ENCODE data around the gene CENPA.

DNA sequence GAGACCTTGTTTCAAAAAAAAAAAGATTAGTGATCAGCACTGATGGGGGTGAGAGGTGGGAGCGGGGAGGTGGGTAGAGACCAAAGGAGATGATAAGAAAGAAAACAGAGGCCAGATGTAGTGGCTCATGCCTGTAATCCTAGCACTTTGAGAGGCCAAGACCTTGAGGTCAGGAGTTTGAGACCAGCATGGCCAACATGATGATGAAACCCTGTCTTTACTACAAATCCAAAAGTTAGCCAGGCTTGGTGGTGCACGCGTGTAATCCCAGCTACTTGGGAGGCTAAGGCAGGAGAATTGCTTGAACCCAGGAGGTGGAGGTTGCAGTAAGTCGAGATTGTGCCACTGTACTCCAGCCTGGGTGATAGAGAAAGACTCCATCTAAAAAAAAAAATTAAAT is 31.3 kb upstream of the CENPA start:
- TF ChIP-seq, protein P1, sequence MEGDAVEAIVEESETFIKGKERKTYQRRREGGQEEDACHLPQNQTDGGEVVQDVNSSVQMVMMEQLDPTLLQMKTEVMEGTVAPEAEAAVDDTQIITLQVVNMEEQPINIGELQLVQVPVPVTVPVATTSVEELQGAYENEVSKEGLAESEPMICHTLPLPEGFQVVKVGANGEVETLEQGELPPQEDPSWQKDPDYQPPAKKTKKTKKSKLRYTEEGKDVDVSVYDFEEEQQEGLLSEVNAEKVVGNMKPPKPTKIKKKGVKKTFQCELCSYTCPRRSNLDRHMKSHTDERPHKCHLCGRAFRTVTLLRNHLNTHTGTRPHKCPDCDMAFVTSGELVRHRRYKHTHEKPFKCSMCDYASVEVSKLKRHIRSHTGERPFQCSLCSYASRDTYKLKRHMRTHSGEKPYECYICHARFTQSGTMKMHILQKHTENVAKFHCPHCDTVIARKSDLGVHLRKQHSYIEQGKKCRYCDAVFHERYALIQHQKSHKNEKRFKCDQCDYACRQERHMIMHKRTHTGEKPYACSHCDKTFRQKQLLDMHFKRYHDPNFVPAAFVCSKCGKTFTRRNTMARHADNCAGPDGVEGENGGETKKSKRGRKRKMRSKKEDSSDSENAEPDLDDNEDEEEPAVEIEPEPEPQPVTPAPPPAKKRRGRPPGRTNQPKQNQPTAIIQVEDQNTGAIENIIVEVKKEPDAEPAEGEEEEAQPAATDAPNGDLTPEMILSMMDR (IDR thresholded peaks at IDR 0.05) = no peak
- no peak for TF ChIP-seq POLR2A (IDR thresholded peaks at IDR 0.05)
